HCT116 (cell line): ENCODE measurements around the gene KCNA3. TPM values are rescaled to one million over a fixed set of nuclear protein-coding genes. Genes with fewer than 3 reads are reported as not detected.

Experiments used
- ATAC-seq: fragments of 200-7000 bp; cut with Tn5 transposase; 2 replicates; pipeline ENCODE4 v1.9.1; 2020; ENCODE audit warnings: mild to moderate bottlenecking, moderate library complexity
- BruUV-seq: library from RNA; stranded (reverse); fragments of 400-500 nt; replicated peaks from 2 replicates; lab custom pipeline; 2021; lab: Mats Ljungman, UMichigan
- CTCF ChIA-PET: fragments of 300-600 bp; sonication (Branson Sonifier 250); formaldehyde crosslinking; loops from one replicate; lab custom pipeline; 2021; ENCODE audit warnings: antibody characterized with exemption; lab: Charles Lee
- POLR2A ChIA-PET: fragments of 300-600, 350-600 bp; sonication (Branson Sonifier 250); formaldehyde crosslinking; loops from one replicate; lab custom pipeline; 2021; ENCODE audit warnings: antibody characterized with exemption; lab: Charles Lee
- RAD21 ChIA-PET, 2 experiments: fragments of 300-600 bp; sonication (Branson Sonifier 250); formaldehyde crosslinking; loops; one replicate each; lab custom pipeline; 2023; ENCODE audit warnings: low total read pairs in 2 of 2; ENCODE audit not compliant: uncharacterized antibody in 2 of 2, unreplicated experiment in 2 of 2, low non-redundant PET in 1 of 2; lab: Charles Lee
- DNase-seq: peaks from one replicate; pipeline ENCODE4 v3.0.0-alpha.2; 2010; ENCODE audit warnings: low read depth, low spot score
- H2AFZ ChIP-seq: fragments of 200-600 bp; shearing (Covaris generic), sonication (generic); 2 replicates; pipeline ENCODE4 v1.6.1; 2017; ENCODE audit warnings: low read depth, mixed run types, mixed read lengths, antibody characterized with exemption, low read length; ENCODE audit not compliant: poor library complexity, severe bottlenecking
- H3K27ac ChIP-seq: 2 replicates; pipeline ENCODE4 v1.5.1; 2012; ENCODE audit warnings: low read depth, low read length
- H3K27me3 ChIP-seq: fragments of 200-600 bp; sonication (generic); 2 replicates; pipeline ENCODE4 v1.6.1; 2016; ENCODE audit warnings: mixed run types, low read length, mixed read lengths; ENCODE audit not compliant: insufficient read depth
- H3K36me3 ChIP-seq, 2 experiments: fragments of 200-500 bp in 1 of 2; fragments of 200-600 bp in 1 of 2; sonication (Bioruptor generic) in 1 of 2; sonication (generic) in 1 of 2; 2 replicates each; pipeline versions ENCODE4 v1.5.1 to v1.6.1; 2014 to 2016; ENCODE audit warnings: low read length in 2 of 2, inconsistent platforms in 1 of 2, mixed read lengths in 1 of 2, mixed run types in 1 of 2; ENCODE audit not compliant: insufficient read depth in 2 of 2, control insufficient read depth in 1 of 2
- H3K4me1 ChIP-seq, 2 experiments: fragments of 200-600 bp in 1 of 2; sonication (generic) in 1 of 2; 2 replicates each; pipeline versions ENCODE4 v1.5.1 to v1.6.1; 2012 to 2017; ENCODE audit warnings: low read length in 2 of 2, inconsistent platforms in 1 of 2, mild to moderate bottlenecking in 1 of 2, mixed read lengths in 1 of 2, mixed run types in 1 of 2, moderate library complexity in 1 of 2; ENCODE audit not compliant: insufficient read depth in 2 of 2, control insufficient read depth in 1 of 2
- H3K4me2 ChIP-seq: fragments of 200-600 bp; sonication (generic); 2 replicates; pipeline ENCODE4 v1.6.1; 2017; ENCODE audit warnings: mixed run types, low read length, mixed read lengths
- H3K4me3 ChIP-seq, 2 experiments: fragments of 200-600 bp in 1 of 2; sonication (generic) in 1 of 2; replicated peaks in 1 of 2; 2 replicates each; pipeline ENCODE4 v1.5.1; 2011 to 2016; ENCODE audit warnings: low read length in 2 of 2, control low read depth in 1 of 2, low read depth in 1 of 2, mild to moderate bottlenecking in 1 of 2, mixed read lengths in 1 of 2, mixed run types in 1 of 2
- H3K79me2 ChIP-seq: fragments of 200-600 bp; sonication (generic); 2 replicates; pipeline ENCODE4 v1.6.1; 2017; ENCODE audit warnings: mild to moderate bottlenecking, mixed run types, low read length, moderate library complexity, mixed read lengths; ENCODE audit not compliant: insufficient read depth
- H3K9ac ChIP-seq: fragments of 200-600 bp; sonication (generic); 2 replicates; pipeline ENCODE4 v1.6.1; 2016; ENCODE audit warnings: low read length, mixed read lengths
- H3K9me2 ChIP-seq: fragments of 200-600 bp; sonication (generic), shearing (Covaris generic); 2 replicates; pipeline ENCODE4 v1.6.1; 2017; ENCODE audit warnings: mixed run types, mild to moderate bottlenecking, moderate library complexity; ENCODE audit not compliant: insufficient read depth
- H3K9me3 ChIP-seq, 2 experiments: fragments of 200-500 bp in 1 of 2; fragments of 200-600 bp in 1 of 2; sonication (Bioruptor generic) in 1 of 2; sonication (generic) in 1 of 2; 2 replicates each; pipeline ENCODE4 v1.6.1; 2014 to 2017; ENCODE audit warnings: low read length in 2 of 2, mixed read lengths in 2 of 2, inconsistent platforms in 1 of 2, low read depth in 1 of 2, mild to moderate bottlenecking in 1 of 2, mixed run types in 1 of 2, moderate library complexity in 1 of 2; ENCODE audit not compliant: control insufficient read depth in 1 of 2, insufficient read depth in 1 of 2
- H4K20me1 ChIP-seq: fragments of 200-600 bp; sonication (generic), shearing (Covaris generic); 2 replicates; pipeline ENCODE4 v1.6.1; 2017; ENCODE audit warnings: mixed run types, mild to moderate bottlenecking, moderate library complexity; ENCODE audit not compliant: insufficient read depth
- CBX3 ChIP-seq: IDR thresholded peaks from 2 replicates; pipeline ENCODE4 v1.6.1; 2012; ENCODE audit warnings: low read depth
- CEBPB ChIP-seq: IDR thresholded peaks from 2 replicates; pipeline ENCODE4 v1.6.1; 2012; ENCODE audit warnings: low read depth
- EGR1 ChIP-seq: IDR thresholded peaks from 2 replicates; pipeline ENCODE4 v1.6.1; 2012; ENCODE audit warnings: low read depth
- ELF1 ChIP-seq: IDR thresholded peaks from 2 replicates; pipeline ENCODE4 v1.6.1; 2012; ENCODE audit warnings: low read depth, borderline replicate concordance
- EZH2 ChIP-seq: fragments of 200-600 bp; sonication (generic); IDR thresholded peaks from 2 replicates; pipeline ENCODE4 v1.6.1; 2017; ENCODE audit warnings: antibody characterized with exemption, mixed run types
- EZH2phosphoT487 ChIP-seq: fragments of 200-600 bp; IDR thresholded peaks from 2 replicates; pipeline ENCODE4 v1.6.1; 2018; ENCODE audit warnings: antibody characterized with exemption, borderline replicate concordance
- JUND ChIP-seq: IDR thresholded peaks from 2 replicates; pipeline ENCODE4 v1.6.1; 2012
- POLR2A ChIP-seq: IDR thresholded peaks from 2 replicates; pipeline ENCODE4 v1.7.0; 2011; ENCODE audit warnings: borderline replicate concordance; ENCODE audit not compliant: insufficient read depth, insufficient read length; ENCODE audit errors: extremely low read depth
- POLR2AphosphoS5 ChIP-seq: IDR thresholded peaks from 2 replicates; pipeline ENCODE4 v1.6.1; 2011; ENCODE audit warnings: mild to moderate bottlenecking, low read depth, low read length, moderate library complexity
- SIN3A ChIP-seq: IDR thresholded peaks from 2 replicates; pipeline ENCODE4 v1.6.1; 2012; ENCODE audit warnings: low read depth
- SP1 ChIP-seq: IDR thresholded peaks from 2 replicates; pipeline ENCODE4 v1.6.1; 2012; ENCODE audit warnings: low read depth
- SRF ChIP-seq: IDR thresholded peaks from 2 replicates; pipeline ENCODE4 v1.6.1; 2012; ENCODE audit warnings: low read depth
- YY1 ChIP-seq: IDR thresholded peaks from 2 replicates; pipeline ENCODE4 v1.6.1; 2011; ENCODE audit warnings: low read length, low read depth, moderate library complexity, mild to moderate bottlenecking; ENCODE audit not compliant: insufficient replicate concordance; ENCODE audit errors: extremely low read depth
- ZFX ChIP-seq: fragments of 450-650 bp; IDR thresholded peaks from 2 replicates; pipeline ENCODE4 v1.6.1; 2017
- intact Hi-C: fragments of 100-400 bp; cut with micrococcal nuclease; formaldehyde crosslinking; loops from 2 replicates; pipeline ENCODE4 v1.10.0; 2022
- total RNA-seq: library from RNA; stranded (reverse); gene quantifications from one replicate; pipeline ENCODE4 v1.2.1, GENCODE V29; 2021; ENCODE audit not compliant: unreplicated experiment
- TF ChIP-seq, protein P1 (sequence below): IDR thresholded peaks from 2 replicates; pipeline ENCODE4 v1.6.1; 2012; ENCODE audit warnings: low read depth
- TF ChIP-seq, protein P2 (sequence below): IDR thresholded peaks from 2 replicates; pipeline ENCODE4 v1.6.1; 2011; ENCODE audit warnings: mild to moderate bottlenecking, low read length, moderate library complexity; ENCODE audit not compliant: insufficient replicate concordance; ENCODE audit errors: extremely low read depth
- TF ChIP-seq, protein P3 (sequence below): IDR thresholded peaks from 2 replicates; pipeline ENCODE4 v1.6.1; 2012
- TF ChIP-seq, protein P4 (sequence below): IDR thresholded peaks from 2 replicates; pipeline ENCODE4 v1.6.1; 2012

KCNA3 gene
- total RNA-seq, 1 experiment from 2014 or later = 0.07 TPM

DNA sequence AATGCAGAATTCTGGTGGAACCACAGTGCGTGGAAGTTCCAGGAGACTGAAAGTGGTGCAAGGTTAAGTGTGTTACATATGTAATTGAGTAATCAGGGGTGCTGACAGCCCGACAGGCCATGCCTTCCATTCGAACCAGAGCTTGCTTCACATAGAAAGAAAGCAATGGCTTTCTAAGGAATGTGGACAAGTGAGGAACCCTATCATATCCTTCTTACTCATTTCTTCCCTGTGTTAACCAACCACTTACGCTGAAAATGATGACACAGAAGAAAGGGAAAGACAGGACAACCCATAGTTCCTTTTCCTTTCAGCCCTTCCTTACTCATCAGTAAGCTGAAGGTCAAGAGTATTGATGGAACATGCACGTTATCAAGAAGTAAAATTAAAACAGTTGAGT, 48.1 kb upstream of the KCNA3 start:
- RAD21 ChIA-PET = no interaction called here
- POLR2A ChIA-PET = no interaction called here
- no peaks in the 10 kb centered on the region for H3K79me2 ChIP-seq
- ATAC-seq (no peak), DNase-seq (no peak)
- no peaks in the 10 kb centered on the region for H3K9me2 ChIP-seq
- no TSS peak for BruUV-seq
- no peak overlapping the region for H2AFZ ChIP-seq
- TF ChIP-seq ELF1 (no peak), SRF (no peak), POLR2AphosphoS5 (no peak), EGR1 (no peak), ZFX (no peak), SP1 (no peak), CBX3 (no peak)
- intact Hi-C loops = no loop called here
- no peaks in the 10 kb centered on the region for H3K4me1 ChIP-seq
- no peak overlapping the region for H3K27ac ChIP-seq
- CTCF ChIA-PET = no interaction called here
- H3K4me3 ChIP-seq = no peak overlapping the region
- no peaks in the 10 kb centered on the region for H3K9me3 ChIP-seq
- H3K4me2 ChIP-seq = no peak overlapping the region
- H3K27me3 ChIP-seq = peaks cover 77% of the 10 kb centered on the region
- H3K36me3 ChIP-seq = no peaks in the 10 kb centered on the region
- H3K9ac ChIP-seq = no peak overlapping the region
- H4K20me1 ChIP-seq = no peaks in the 10 kb centered on the region

DNA sequence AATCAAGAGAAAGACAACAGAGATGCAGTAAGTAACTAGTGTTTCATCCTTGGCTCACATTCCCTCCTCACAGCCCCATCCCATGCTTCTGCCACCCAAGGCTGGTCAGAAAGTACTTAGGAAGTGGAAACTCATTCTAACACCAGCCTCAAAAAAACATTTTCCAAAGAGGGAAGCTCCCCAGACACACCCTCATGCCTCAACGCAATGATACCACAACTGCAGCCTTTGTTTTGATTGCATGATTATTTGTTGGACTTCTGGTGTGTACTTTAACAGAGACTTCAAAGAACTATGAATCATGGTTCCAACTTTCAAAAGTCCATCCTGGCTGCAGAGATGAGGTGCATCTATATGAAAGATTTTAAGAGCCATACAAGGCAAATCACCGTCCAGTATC, 45.2 kb upstream of the KCNA3 start:
- ChIA-PET POLR2A (no interaction called here), RAD21 (no interaction called here), CTCF (no interaction called here)
- Histone ChIP-seq H3K36me3 (no peaks in the 10 kb centered on the region), H3K9ac (no peak overlapping the region), H3K4me2 (no peak overlapping the region), H3K4me3 (no peak overlapping the region), H3K4me1 (no peaks in the 10 kb centered on the region), H3K27me3 (peaks cover 86% of the 10 kb centered on the region), H2AFZ (no peak overlapping the region), H3K9me2 (no peaks in the 10 kb centered on the region), H3K27ac (no peak overlapping the region), H4K20me1 (no peaks in the 10 kb centered on the region), H3K79me2 (no peaks in the 10 kb centered on the region), H3K9me3 (no peaks in the 10 kb centered on the region)
- DNase-seq = no peak
- ATAC-seq = no peak
- BruUV-seq = no TSS peak
- intact Hi-C loops = no loop called here
- no peak for TF ChIP-seq CEBPB
- TF ChIP-seq, protein P1, sequence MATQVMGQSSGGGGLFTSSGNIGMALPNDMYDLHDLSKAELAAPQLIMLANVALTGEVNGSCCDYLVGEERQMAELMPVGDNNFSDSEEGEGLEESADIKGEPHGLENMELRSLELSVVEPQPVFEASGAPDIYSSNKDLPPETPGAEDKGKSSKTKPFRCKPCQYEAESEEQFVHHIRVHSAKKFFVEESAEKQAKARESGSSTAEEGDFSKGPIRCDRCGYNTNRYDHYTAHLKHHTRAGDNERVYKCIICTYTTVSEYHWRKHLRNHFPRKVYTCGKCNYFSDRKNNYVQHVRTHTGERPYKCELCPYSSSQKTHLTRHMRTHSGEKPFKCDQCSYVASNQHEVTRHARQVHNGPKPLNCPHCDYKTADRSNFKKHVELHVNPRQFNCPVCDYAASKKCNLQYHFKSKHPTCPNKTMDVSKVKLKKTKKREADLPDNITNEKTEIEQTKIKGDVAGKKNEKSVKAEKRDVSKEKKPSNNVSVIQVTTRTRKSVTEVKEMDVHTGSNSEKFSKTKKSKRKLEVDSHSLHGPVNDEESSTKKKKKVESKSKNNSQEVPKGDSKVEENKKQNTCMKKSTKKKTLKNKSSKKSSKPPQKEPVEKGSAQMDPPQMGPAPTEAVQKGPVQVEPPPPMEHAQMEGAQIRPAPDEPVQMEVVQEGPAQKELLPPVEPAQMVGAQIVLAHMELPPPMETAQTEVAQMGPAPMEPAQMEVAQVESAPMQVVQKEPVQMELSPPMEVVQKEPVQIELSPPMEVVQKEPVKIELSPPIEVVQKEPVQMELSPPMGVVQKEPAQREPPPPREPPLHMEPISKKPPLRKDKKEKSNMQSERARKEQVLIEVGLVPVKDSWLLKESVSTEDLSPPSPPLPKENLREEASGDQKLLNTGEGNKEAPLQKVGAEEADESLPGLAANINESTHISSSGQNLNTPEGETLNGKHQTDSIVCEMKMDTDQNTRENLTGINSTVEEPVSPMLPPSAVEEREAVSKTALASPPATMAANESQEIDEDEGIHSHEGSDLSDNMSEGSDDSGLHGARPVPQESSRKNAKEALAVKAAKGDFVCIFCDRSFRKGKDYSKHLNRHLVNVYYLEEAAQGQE = no peak
- TF ChIP-seq, protein P2, sequence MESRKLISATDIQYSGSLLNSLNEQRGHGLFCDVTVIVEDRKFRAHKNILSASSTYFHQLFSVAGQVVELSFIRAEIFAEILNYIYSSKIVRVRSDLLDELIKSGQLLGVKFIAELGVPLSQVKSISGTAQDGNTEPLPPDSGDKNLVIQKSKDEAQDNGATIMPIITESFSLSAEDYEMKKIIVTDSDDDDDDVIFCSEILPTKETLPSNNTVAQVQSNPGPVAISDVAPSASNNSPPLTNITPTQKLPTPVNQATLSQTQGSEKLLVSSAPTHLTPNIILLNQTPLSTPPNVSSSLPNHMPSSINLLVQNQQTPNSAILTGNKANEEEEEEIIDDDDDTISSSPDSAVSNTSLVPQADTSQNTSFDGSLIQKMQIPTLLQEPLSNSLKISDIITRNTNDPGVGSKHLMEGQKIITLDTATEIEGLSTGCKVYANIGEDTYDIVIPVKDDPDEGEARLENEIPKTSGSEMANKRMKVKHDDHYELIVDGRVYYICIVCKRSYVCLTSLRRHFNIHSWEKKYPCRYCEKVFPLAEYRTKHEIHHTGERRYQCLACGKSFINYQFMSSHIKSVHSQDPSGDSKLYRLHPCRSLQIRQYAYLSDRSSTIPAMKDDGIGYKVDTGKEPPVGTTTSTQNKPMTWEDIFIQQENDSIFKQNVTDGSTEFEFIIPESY = no peak
- TF ChIP-seq POLR2AphosphoS5 = no peak
- TF ChIP-seq ELF1 = no peak
- no peak for TF ChIP-seq POLR2A
- TF ChIP-seq SIN3A = no peak
- TF ChIP-seq, protein P3, sequence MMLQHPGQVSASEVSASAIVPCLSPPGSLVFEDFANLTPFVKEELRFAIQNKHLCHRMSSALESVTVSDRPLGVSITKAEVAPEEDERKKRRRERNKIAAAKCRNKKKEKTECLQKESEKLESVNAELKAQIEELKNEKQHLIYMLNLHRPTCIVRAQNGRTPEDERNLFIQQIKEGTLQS = no peak
- TF ChIP-seq, protein P4, sequence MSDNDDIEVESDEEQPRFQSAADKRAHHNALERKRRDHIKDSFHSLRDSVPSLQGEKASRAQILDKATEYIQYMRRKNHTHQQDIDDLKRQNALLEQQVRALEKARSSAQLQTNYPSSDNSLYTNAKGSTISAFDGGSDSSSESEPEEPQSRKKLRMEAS = no peak
- no peak for TF ChIP-seq EZH2phosphoT487
- TF ChIP-seq JUND = no peak
- no peak for TF ChIP-seq EZH2
- no peak for TF ChIP-seq YY1
- no peak for TF ChIP-seq CBX3
